SK-N-SH treated with all-trans-retinoic acid at 6 μM for 48 hours (cell line): ENCODE data around the gene SYNE1.

ENCODE experiments used
- BACH2 ChIP-seq: fragments of 250-450 bp; sonication (Bioruptor Pico); IDR thresholded peaks from 2 replicates; pipeline ENCODE4 v1.9.0; 2021; ENCODE audit warnings: mild to moderate bottlenecking, borderline replicate concordance
- TOX ChIP-seq: fragments of 250-450 bp; sonication (Bioruptor Pico); IDR thresholded peaks from 2 replicates; pipeline ENCODE4 v1.8.0; 2021; ENCODE audit warnings: mild to moderate bottlenecking, moderate library complexity, borderline replicate concordance
- ZNF8 ChIP-seq: fragments of 450-650 bp; formaldehyde crosslinking; IDR thresholded peaks from 2 replicates; pipeline ENCODE4 v1.5.0; 2020; ENCODE audit warnings: mild to moderate bottlenecking, moderate library complexity
- TF ChIP-seq, protein P1 (sequence below): fragments of 250-450 bp; sonication (Bioruptor Pico); IDR thresholded peaks from 2 replicates; pipeline ENCODE4 v1.5.1; 2021; ENCODE audit warnings: mild to moderate bottlenecking, moderate library complexity

DNA sequence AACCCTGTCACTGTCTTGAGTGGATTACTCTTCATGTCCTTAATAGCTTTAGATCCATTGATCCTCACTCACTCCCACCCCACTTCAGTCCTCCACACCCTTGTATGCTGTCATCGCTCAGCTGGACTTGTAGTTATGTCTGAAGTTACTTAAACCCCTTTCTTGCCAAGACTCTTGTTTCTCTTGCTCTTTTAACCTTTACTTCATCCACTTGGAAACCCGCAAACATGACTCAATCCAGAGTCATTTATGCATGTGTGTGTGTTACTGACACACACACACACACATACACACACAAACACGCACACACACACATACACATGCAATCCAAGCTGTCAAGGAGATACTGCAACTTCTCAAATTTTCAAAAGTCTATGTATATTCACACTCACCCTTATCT is 341.8 kb downstream of the SYNE1 start:
- TF ChIP-seq TOX (CRISPR knock-in tag) = no peak
- TF ChIP-seq, protein P1, sequence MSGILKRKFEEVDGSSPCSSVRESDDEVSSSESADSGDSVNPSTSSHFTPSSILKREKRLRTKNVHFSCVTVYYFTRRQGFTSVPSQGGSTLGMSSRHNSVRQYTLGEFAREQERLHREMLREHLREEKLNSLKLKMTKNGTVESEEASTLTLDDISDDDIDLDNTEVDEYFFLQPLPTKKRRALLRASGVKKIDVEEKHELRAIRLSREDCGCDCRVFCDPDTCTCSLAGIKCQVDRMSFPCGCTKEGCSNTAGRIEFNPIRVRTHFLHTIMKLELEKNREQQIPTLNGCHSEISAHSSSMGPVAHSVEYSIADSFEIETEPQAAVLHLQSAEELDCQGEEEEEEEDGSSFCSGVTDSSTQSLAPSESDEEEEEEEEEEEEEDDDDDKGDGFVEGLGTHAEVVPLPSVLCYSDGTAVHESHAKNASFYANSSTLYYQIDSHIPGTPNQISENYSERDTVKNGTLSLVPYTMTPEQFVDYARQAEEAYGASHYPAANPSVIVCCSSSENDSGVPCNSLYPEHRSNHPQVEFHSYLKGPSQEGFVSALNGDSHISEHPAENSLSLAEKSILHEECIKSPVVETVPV (CRISPR knock-in tag) = no peak
- TF ChIP-seq BACH2 (CRISPR knock-in tag) = no peak
- no peak for TF ChIP-seq ZNF8 (CRISPR knock-in tag)
